H1 (cell line): Measurements from ENCODE around the gene TLCD3B. TPM values are rescaled to one million over a fixed set of nuclear protein-coding genes. Genes with fewer than 3 reads are reported as not detected.

ENCODE experiments used
- BACH1 ChIP-seq: IDR thresholded peaks from 2 replicates; pipeline ENCODE4 v1.6.1; 2012; ENCODE audit warnings: low read length, improper control_type of control experiment
- EZH2 ChIP-seq: fragments of 200-600 bp; sonication (generic); IDR thresholded peaks from 2 replicates; pipeline ENCODE4 v1.7.1; 2012; ENCODE audit warnings: low read depth, mild to moderate bottlenecking, moderate library complexity, low read length, inconsistent platforms; ENCODE audit not compliant: severe bottlenecking
- KDM5A ChIP-seq: fragments of 200-600 bp; IDR thresholded peaks from 2 replicates; pipeline ENCODE4 v1.7.1; 2012; ENCODE audit warnings: mild to moderate bottlenecking, low read length, inconsistent platforms, mixed read lengths
- RAD21 ChIP-seq, 2 experiments: IDR thresholded peaks in 1 of 2; conservative IDR thresholded peaks in 1 of 2; 2 replicates each; pipeline ENCODE4 v1.6.1; 2011; ENCODE audit warnings: low read depth in 2 of 2, low read length in 2 of 2, improper control_type of control experiment in 1 of 2, inconsistent platforms in 1 of 2, mild to moderate bottlenecking in 1 of 2, moderate library complexity in 1 of 2
- RFX5 ChIP-seq: IDR thresholded peaks from 2 replicates; pipeline ENCODE4 v1.6.1; 2011; ENCODE audit warnings: low read depth, low read length, improper control_type of control experiment, borderline replicate concordance
- SAP30 ChIP-seq: fragments of 300-600 bp; sonication (generic); IDR thresholded peaks from 2 replicates; pipeline ENCODE4 v1.7.1; 2012; ENCODE audit warnings: low read length, moderate library complexity, mild to moderate bottlenecking, inconsistent platforms; ENCODE audit not compliant: insufficient read depth, insufficient replicate concordance
- SP4 ChIP-seq: IDR thresholded peaks from 2 replicates; pipeline ENCODE4 v1.6.1; 2012; ENCODE audit warnings: low read length, inconsistent platforms
- YY1 ChIP-seq: IDR thresholded peaks from 2 replicates; pipeline ENCODE4 v1.6.1; 2011; ENCODE audit warnings: low read depth, mild to moderate bottlenecking, low read length
- polyA plus RNA-seq, 7 experiments: library from polyadenylated mRNA; depleted of rRNA in 3 of 7; stranded (reverse) in 5 of 7; unstranded in 2 of 7; fragments of >200 nt in 5 of 7; fragments of 200-250 nt in 2 of 7; gene quantifications; 1 replicate in 5 of 7; 2 replicates in 1 of 7; 4 replicates in 1 of 7; pipeline versions ENCODE4 v1.2.1 to v1.2.3, GENCODE V29; 2011 to 2013; ENCODE audit warnings: missing spikeins in 2 of 7, mixed read lengths in 2 of 7
- total RNA-seq: library from RNA; stranded (reverse); fragmentation: NEBNext Ultra II Directional; extraction: Animal tissue kit (Norgen Biotek cat#: 25700); gene quantifications from 2 replicates; pipeline ENCODE4 v1.2.1, GENCODE V29; 2021
- TF ChIP-seq, protein P1 (sequence below): IDR thresholded peaks from 2 replicates; pipeline ENCODE4 v1.6.1; 2012; ENCODE audit warnings: inconsistent platforms
- TF ChIP-seq, protein P2 (sequence below): fragments of 300-600 bp; sonication (generic); IDR thresholded peaks from 2 replicates; pipeline ENCODE4 v1.7.1; 2012; ENCODE audit warnings: low read length, moderate library complexity, mild to moderate bottlenecking, inconsistent platforms; ENCODE audit not compliant: insufficient replicate concordance

The TLCD3B gene
- total and polyA plus RNA-seq, 2 of the 8 experiments (the other 6 are each of a cell fraction or from before 2014, with no cell fraction given): 15.2 to 26.9 TPM

DNA sequence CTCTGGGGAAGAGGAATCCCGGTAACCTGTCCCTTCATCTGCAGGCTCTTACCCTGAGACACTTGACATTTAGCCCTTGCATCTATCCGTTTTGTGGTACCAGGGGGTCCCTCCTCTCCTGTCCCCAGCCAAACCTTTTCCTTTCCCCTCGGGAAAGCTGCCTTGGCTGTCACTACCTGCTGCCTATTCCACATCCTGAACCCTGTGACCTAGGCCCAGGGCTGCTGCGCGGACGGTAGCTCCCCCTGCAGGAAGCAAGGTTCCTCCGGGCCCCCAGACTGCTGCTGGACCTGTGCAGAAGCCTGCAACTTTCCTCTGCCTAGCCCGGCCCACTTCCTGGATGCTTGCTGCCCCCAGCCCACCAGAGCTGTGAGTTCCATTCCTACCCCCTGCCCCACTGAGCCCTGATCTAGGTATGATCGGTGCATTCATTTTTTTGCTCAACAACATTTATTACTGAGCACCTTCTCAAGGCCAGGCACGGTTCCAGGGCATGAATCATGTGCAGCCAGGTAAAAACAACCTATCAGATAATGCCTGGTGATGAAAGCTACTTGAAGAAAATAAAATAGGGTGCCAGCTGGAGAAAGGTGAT, 24.0 kb upstream of the TLCD3B start (continued):
- TF ChIP-seq RFX5 (no peak), YY1 (no peak), RAD21 (IDR thresholded peaks at IDR 0.05 in 1 of 2, conservative IDR thresholded peaks at IDR 0.05 in 1 of 2; ENCODE audit: low read depth in 2 of 2, low read length in 2 of 2) (peak; percentile 66 to 79), EZH2 (no peak), SP4 (no peak), SAP30 (no peak), BACH1 (no peak), KDM5A (no peak)
- TF ChIP-seq, protein P1, sequence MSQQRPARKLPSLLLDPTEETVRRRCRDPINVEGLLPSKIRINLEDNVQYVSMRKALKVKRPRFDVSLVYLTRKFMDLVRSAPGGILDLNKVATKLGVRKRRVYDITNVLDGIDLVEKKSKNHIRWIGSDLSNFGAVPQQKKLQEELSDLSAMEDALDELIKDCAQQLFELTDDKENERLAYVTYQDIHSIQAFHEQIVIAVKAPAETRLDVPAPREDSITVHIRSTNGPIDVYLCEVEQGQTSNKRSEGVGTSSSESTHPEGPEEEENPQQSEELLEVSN: no peak
- TF ChIP-seq, protein P2, sequence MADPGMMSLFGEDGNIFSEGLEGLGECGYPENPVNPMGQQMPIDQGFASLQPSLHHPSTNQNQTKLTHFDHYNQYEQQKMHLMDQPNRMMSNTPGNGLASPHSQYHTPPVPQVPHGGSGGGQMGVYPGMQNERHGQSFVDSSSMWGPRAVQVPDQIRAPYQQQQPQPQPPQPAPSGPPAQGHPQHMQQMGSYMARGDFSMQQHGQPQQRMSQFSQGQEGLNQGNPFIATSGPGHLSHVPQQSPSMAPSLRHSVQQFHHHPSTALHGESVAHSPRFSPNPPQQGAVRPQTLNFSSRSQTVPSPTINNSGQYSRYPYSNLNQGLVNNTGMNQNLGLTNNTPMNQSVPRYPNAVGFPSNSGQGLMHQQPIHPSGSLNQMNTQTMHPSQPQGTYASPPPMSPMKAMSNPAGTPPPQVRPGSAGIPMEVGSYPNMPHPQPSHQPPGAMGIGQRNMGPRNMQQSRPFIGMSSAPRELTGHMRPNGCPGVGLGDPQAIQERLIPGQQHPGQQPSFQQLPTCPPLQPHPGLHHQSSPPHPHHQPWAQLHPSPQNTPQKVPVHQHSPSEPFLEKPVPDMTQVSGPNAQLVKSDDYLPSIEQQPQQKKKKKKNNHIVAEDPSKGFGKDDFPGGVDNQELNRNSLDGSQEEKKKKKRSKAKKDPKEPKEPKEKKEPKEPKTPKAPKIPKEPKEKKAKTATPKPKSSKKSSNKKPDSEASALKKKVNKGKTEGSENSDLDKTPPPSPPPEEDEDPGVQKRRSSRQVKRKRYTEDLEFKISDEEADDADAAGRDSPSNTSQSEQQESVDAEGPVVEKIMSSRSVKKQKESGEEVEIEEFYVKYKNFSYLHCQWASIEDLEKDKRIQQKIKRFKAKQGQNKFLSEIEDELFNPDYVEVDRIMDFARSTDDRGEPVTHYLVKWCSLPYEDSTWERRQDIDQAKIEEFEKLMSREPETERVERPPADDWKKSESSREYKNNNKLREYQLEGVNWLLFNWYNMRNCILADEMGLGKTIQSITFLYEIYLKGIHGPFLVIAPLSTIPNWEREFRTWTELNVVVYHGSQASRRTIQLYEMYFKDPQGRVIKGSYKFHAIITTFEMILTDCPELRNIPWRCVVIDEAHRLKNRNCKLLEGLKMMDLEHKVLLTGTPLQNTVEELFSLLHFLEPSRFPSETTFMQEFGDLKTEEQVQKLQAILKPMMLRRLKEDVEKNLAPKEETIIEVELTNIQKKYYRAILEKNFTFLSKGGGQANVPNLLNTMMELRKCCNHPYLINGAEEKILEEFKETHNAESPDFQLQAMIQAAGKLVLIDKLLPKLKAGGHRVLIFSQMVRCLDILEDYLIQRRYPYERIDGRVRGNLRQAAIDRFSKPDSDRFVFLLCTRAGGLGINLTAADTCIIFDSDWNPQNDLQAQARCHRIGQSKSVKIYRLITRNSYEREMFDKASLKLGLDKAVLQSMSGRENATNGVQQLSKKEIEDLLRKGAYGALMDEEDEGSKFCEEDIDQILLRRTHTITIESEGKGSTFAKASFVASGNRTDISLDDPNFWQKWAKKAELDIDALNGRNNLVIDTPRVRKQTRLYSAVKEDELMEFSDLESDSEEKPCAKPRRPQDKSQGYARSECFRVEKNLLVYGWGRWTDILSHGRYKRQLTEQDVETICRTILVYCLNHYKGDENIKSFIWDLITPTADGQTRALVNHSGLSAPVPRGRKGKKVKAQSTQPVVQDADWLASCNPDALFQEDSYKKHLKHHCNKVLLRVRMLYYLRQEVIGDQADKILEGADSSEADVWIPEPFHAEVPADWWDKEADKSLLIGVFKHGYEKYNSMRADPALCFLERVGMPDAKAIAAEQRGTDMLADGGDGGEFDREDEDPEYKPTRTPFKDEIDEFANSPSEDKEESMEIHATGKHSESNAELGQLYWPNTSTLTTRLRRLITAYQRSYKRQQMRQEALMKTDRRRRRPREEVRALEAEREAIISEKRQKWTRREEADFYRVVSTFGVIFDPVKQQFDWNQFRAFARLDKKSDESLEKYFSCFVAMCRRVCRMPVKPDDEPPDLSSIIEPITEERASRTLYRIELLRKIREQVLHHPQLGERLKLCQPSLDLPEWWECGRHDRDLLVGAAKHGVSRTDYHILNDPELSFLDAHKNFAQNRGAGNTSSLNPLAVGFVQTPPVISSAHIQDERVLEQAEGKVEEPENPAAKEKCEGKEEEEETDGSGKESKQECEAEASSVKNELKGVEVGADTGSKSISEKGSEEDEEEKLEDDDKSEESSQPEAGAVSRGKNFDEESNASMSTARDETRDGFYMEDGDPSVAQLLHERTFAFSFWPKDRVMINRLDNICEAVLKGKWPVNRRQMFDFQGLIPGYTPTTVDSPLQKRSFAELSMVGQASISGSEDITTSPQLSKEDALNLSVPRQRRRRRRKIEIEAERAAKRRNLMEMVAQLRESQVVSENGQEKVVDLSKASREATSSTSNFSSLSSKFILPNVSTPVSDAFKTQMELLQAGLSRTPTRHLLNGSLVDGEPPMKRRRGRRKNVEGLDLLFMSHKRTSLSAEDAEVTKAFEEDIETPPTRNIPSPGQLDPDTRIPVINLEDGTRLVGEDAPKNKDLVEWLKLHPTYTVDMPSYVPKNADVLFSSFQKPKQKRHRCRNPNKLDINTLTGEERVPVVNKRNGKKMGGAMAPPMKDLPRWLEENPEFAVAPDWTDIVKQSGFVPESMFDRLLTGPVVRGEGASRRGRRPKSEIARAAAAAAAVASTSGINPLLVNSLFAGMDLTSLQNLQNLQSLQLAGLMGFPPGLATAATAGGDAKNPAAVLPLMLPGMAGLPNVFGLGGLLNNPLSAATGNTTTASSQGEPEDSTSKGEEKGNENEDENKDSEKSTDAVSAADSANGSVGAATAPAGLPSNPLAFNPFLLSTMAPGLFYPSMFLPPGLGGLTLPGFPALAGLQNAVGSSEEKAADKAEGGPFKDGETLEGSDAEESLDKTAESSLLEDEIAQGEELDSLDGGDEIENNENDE: no peak
